GM23248 (cell line): ENCODE data around the gene PABPN1L. TPM values are rescaled to one million over a fixed set of nuclear protein-coding genes. Genes with fewer than 3 reads are reported as not detected.
"Not testable (repeated sequence)": the region's sequence is repeated elsewhere in the genome, so short reads cannot be mapped to it uniquely, and the experiment has no call there.

Experiments used
- DNase-seq: peaks from one replicate; pipeline ENCODE4 v3.0.0-alpha.2; 2015
- H2AFZ ChIP-seq: fragments of 200-600 bp; sonication (generic); 2 replicates; pipeline ENCODE4 v1.6.1; 2016; ENCODE audit warnings: antibody characterized with exemption
- H3F3A ChIP-seq: fragments of 200-600 bp; sonication (generic); 2 replicates; pipeline ENCODE4 v1.6.1; 2016; ENCODE audit warnings: mild to moderate bottlenecking, antibody characterized with exemption, mixed run types; ENCODE audit not compliant: insufficient read depth
- H3K27ac ChIP-seq: fragments of 200-600 bp; sonication (generic); 2 replicates; pipeline ENCODE4 v1.5.1; 2016; ENCODE audit warnings: mild to moderate bottlenecking
- H3K27me3 ChIP-seq: fragments of 200-600 bp; sonication (generic); replicated peaks from 2 replicates; pipeline ENCODE4 v1.6.1; 2016; ENCODE audit warnings: mild to moderate bottlenecking; ENCODE audit not compliant: insufficient read depth
- H3K36me3 ChIP-seq: fragments of 200-600 bp; sonication (generic); 2 replicates; pipeline ENCODE4 v1.6.1; 2016; ENCODE audit warnings: low read depth, mild to moderate bottlenecking
- H3K4me1 ChIP-seq: fragments of 200-600 bp; sonication (generic); 2 replicates; pipeline ENCODE4 v1.6.1; 2016; ENCODE audit warnings: mild to moderate bottlenecking; ENCODE audit not compliant: insufficient read depth
- H3K4me2 ChIP-seq: fragments of 200-600 bp; sonication (generic); one replicate; pipeline ENCODE4 v1.6.1; 2016; ENCODE audit warnings: mild to moderate bottlenecking; ENCODE audit not compliant: unreplicated experiment
- H3K4me3 ChIP-seq: fragments of 200-600 bp; sonication (generic); 2 replicates; pipeline ENCODE4 v1.5.1; 2016; ENCODE audit warnings: mild to moderate bottlenecking
- H3K79me2 ChIP-seq: fragments of 200-600 bp; sonication (generic); 2 replicates; pipeline ENCODE4 v1.6.1; 2016; ENCODE audit warnings: mild to moderate bottlenecking; ENCODE audit not compliant: insufficient read depth
- H3K9ac ChIP-seq: fragments of 200-600 bp; sonication (generic); 2 replicates; pipeline ENCODE4 v1.6.1; 2016; ENCODE audit warnings: mild to moderate bottlenecking
- H3K9me2 ChIP-seq: fragments of 200-600 bp; sonication (generic); 2 replicates; pipeline ENCODE4 v1.6.1; 2016; ENCODE audit warnings: mixed run types, mild to moderate bottlenecking, moderate library complexity; ENCODE audit not compliant: insufficient read depth
- H3K9me3 ChIP-seq: fragments of 200-600 bp; sonication (generic); one replicate; pipeline ENCODE4 v1.6.1; 2017; ENCODE audit warnings: low read depth
- H4K20me1 ChIP-seq: fragments of 200-600 bp; sonication (generic); 2 replicates; pipeline ENCODE4 v1.6.0; 2016; ENCODE audit not compliant: insufficient read depth
- EZH2 ChIP-seq: fragments of 200-600 bp; sonication (generic); IDR thresholded peaks from 2 replicates; pipeline ENCODE4 v1.6.1; 2018; ENCODE audit warnings: antibody characterized with exemption, mild to moderate bottlenecking; ENCODE audit not compliant: insufficient read depth, poor library complexity, severe bottlenecking
- EZH2phosphoT487 ChIP-seq: fragments of 200-600 bp; sonication (generic); IDR thresholded peaks from 2 replicates; pipeline ENCODE4 v1.6.1; 2018; ENCODE audit warnings: antibody characterized with exemption, moderate library complexity, mild to moderate bottlenecking, low read depth; ENCODE audit not compliant: insufficient read depth
- WGBS, 2 experiments: methylation state at CpG; one replicate each; pipeline ENCODE4 v1.1.6; 2015 to 2017; ENCODE audit warnings: low lambda C conversion rate in 2 of 2, low coverage in 1 of 2; ENCODE audit errors: missing lambda C conversion rate in 2 of 2; 5-methylcytosine and 5-hydroxymethylcytosine counted together
- in situ Hi-C: fragments of 300-500 bp; cut with MboI; formaldehyde crosslinking; loops from 2 replicates; pipeline ENCODE4 v1.15.0; 2020
- polyA plus RNA-seq: library from polyadenylated mRNA; unstranded; fragments of >200 nt; fragmentation: Nextera tagmentation; extraction: Ambion mirVana; gene quantifications from 2 replicates; pipeline ENCODE4 v1.2.1, GENCODE V29; 2016
- total RNA-seq: library from RNA; depleted of rRNA; stranded (reverse); fragments of >200 nt; shearing (Covaris generic); gene quantifications from 2 replicates; pipeline ENCODE4 v1.2.3, GENCODE V29; 2014

Gene PABPN1L
- total and polyA plus RNA-seq, 2 experiments from 2014 or later, result not detected

GRCh38 chr16:88891083-88891482 lies 24.6 kb upstream of the PABPN1L start:
- no peak overlapping the region for H3K4me3 ChIP-seq
- no peaks in the 10 kb centered on the region for H3F3A ChIP-seq
- H3K27ac ChIP-seq, result no peak overlapping the region
- no peak overlapping the region for H2AFZ ChIP-seq
- in situ Hi-C loops, result no loop called here
- H3K4me2 ChIP-seq, result no peak overlapping the region
- H3K4me1 ChIP-seq, result no peaks in the 10 kb centered on the region
- H3K9me2 ChIP-seq, result no peaks in the 10 kb centered on the region
- no peaks in the 10 kb centered on the region for H3K79me2 ChIP-seq
- TF ChIP-seq EZH2 (no peak), EZH2phosphoT487 (no peak)
- WGBS, 2 experiments, result 77 to 82% methylated on average over 14 to 16 of the region's 16 CpGs
- H3K36me3 ChIP-seq, result no peaks in the 10 kb centered on the region
- no peaks in the 10 kb centered on the region for H3K9me3 ChIP-seq
- DNase-seq, result no peak
- no peak overlapping the region for H3K9ac ChIP-seq
- H3K27me3 ChIP-seq, result no peaks in the 10 kb centered on the region
- H4K20me1 ChIP-seq, result no peaks in the 10 kb centered on the region

- H3K79me2 ChIP-seq, H3K9ac ChIP-seq, in situ Hi-C loops, H3K9me2 ChIP-seq, DNase-seq, H3K9me3 ChIP-seq, H3K27ac ChIP-seq, H2AFZ ChIP-seq, H4K20me1 ChIP-seq, H3K4me1 ChIP-seq, H3F3A ChIP-seq, H3K36me3 ChIP-seq, H3K4me2 ChIP-seq, H3K4me3 ChIP-seq, H3K27me3 ChIP-seq: not testable (repeated sequence)
- WGBS, 2 experiments, result 93 to 96% methylated on average over 10 to 48 of the region's 48 CpGs
Observed at GRCh38 chr16:88889702-88890352, 23.4 kb upstream of the PABPN1L start.

- no peak overlapping the region for H2AFZ ChIP-seq
- peak; percentile 19 for DNase-seq
- H3K4me1 ChIP-seq, result no peaks in the 10 kb centered on the region
- no peaks in the 10 kb centered on the region for H3K9me2 ChIP-seq
- H3K9me3 ChIP-seq, result no peaks in the 10 kb centered on the region
- H3K79me2 ChIP-seq, result no peaks in the 10 kb centered on the region
- no peaks in the 10 kb centered on the region for H3F3A ChIP-seq
- no peak overlapping the region for H3K4me2 ChIP-seq
- H3K27me3 ChIP-seq, result no peaks in the 10 kb centered on the region
- no peak overlapping the region for H3K4me3 ChIP-seq
- 14 to 18% methylated on average over 16 to 30 of the region's 30 CpGs for WGBS, 2 experiments
- H3K36me3 ChIP-seq, result no peaks in the 10 kb centered on the region
- H3K9ac ChIP-seq, result no peak overlapping the region
- no peaks in the 10 kb centered on the region for H4K20me1 ChIP-seq
- no peak overlapping the region for H3K27ac ChIP-seq
- in situ Hi-C loops, result no loop called here
- TF ChIP-seq EZH2 (no peak), EZH2phosphoT487 (no peak)
Observed at GRCh38 chr16:88888461-88889387, 22.3 kb upstream of the PABPN1L start.

GRCh38 chr16:88888057-88888456 lies 21.6 kb upstream of the PABPN1L start:
- no peaks in the 10 kb centered on the region for H3K79me2 ChIP-seq
- H3K4me2 ChIP-seq, result no peak overlapping the region
- 63% methylated on average over 14 of the region's 14 CpGs for WGBS, 2 experiments
- no peak for DNase-seq
- no peaks in the 10 kb centered on the region for H4K20me1 ChIP-seq
- in situ Hi-C loops, result no loop called here
- H3F3A ChIP-seq, result no peaks in the 10 kb centered on the region
- H3K9me2 ChIP-seq, result no peaks in the 10 kb centered on the region
- H3K27me3 ChIP-seq, result no peaks in the 10 kb centered on the region
- H3K4me1 ChIP-seq, result no peaks in the 10 kb centered on the region
- TF ChIP-seq EZH2 (no peak), EZH2phosphoT487 (no peak)
- H3K9ac ChIP-seq, result no peak overlapping the region
- H3K4me3 ChIP-seq, result no peak overlapping the region
- H3K36me3 ChIP-seq, result no peaks in the 10 kb centered on the region
- no peak overlapping the region for H2AFZ ChIP-seq
- no peak overlapping the region for H3K27ac ChIP-seq
- no peaks in the 10 kb centered on the region for H3K9me3 ChIP-seq
